DOHH2 (cell line): ENCODE data around the gene PAN3.

Experiments used
- H3F3A ChIP-seq: fragments of 200-600 bp; sonication (generic), shearing (Covaris generic); 2 replicates; pipeline ENCODE4 v1.6.0; 2016; ENCODE audit warnings: antibody characterized with exemption, mild to moderate bottlenecking; ENCODE audit not compliant: control insufficient read depth, insufficient read depth
- H3K27ac ChIP-seq: fragments of 200-600 bp; sonication (generic); 2 replicates; pipeline ENCODE4 v1.5.1; 2014; ENCODE audit warnings: low read depth, mild to moderate bottlenecking, low read length, moderate library complexity
- H3K27me3 ChIP-seq: fragments of 200-600 bp; sonication (generic); 2 replicates; pipeline ENCODE4 v1.6.1; 2014; ENCODE audit warnings: mild to moderate bottlenecking, low read length, mixed read lengths; ENCODE audit not compliant: control insufficient read depth
- H3K36me3 ChIP-seq: fragments of 200-600 bp; sonication (generic); 2 replicates; pipeline ENCODE4 v1.6.1; 2014; ENCODE audit warnings: mild to moderate bottlenecking, low read length, moderate library complexity, mixed read lengths; ENCODE audit not compliant: control insufficient read depth
- H3K4me1 ChIP-seq: fragments of 200-600 bp; sonication (generic); 2 replicates; pipeline ENCODE4 v1.6.1; 2014; ENCODE audit warnings: mild to moderate bottlenecking, low read length, mixed read lengths; ENCODE audit not compliant: control insufficient read depth
- H3K4me2 ChIP-seq: fragments of 200-600 bp; sonication (generic); 2 replicates; pipeline ENCODE4 v1.6.0; 2014; ENCODE audit warnings: mild to moderate bottlenecking, low read length, moderate library complexity
- H3K4me3 ChIP-seq: fragments of 200-600 bp; sonication (generic); 2 replicates; pipeline ENCODE4 v1.5.1; 2014; ENCODE audit warnings: mild to moderate bottlenecking, low read length, mixed read lengths
- H3K79me2 ChIP-seq: fragments of 200-600 bp; sonication (generic); 2 replicates; pipeline ENCODE4 v1.6.1; 2014; ENCODE audit warnings: mild to moderate bottlenecking, low read length, mixed read lengths; ENCODE audit not compliant: control insufficient read depth
- H3K9me2 ChIP-seq: fragments of 200-600 bp; sonication (generic); replicated peaks from 2 replicates; pipeline ENCODE4 v1.6.1; 2014; ENCODE audit warnings: mild to moderate bottlenecking, low read length, mixed read lengths; ENCODE audit not compliant: control insufficient read depth
- H3K9me3 ChIP-seq: fragments of 200-600 bp; sonication (generic); 2 replicates; pipeline ENCODE4 v1.6.1; 2014; ENCODE audit warnings: antibody characterized with exemption, low read length, mixed read lengths; ENCODE audit not compliant: control insufficient read depth, insufficient read depth
- H4K20me1 ChIP-seq: fragments of 200-600 bp; sonication (generic); 2 replicates; pipeline ENCODE4 v1.6.0; 2014; ENCODE audit warnings: low read depth, mild to moderate bottlenecking, antibody characterized with exemption, low read length, moderate library complexity; ENCODE audit not compliant: control insufficient read depth, insufficient read depth
- CTCF ChIP-seq: fragments of 200-600 bp; sonication (generic); IDR thresholded peaks from one replicate; pipeline ENCODE4 v1.5.1; 2014; ENCODE audit warnings: antibody characterized with exemption, mild to moderate bottlenecking, low read depth, low read length; ENCODE audit not compliant: poor library complexity, severe bottlenecking
- EZH2phosphoT487 ChIP-seq: fragments of 200-600 bp; sonication (generic); IDR thresholded peaks from 2 replicates; pipeline ENCODE4 v1.6.1; 2017; ENCODE audit warnings: borderline replicate concordance, mild to moderate bottlenecking, antibody characterized with exemption, low read length, moderate library complexity, mixed read lengths

The PAN3 gene

GRCh38 chr13:28273919-28274318, 135.6 kb downstream of the PAN3 start:
- Histone ChIP-seq H3K27ac (no peak overlapping the region), H3K9me2 (no peaks in the 10 kb centered on the region), H3F3A (peaks cover 4% of the 10 kb centered on the region; the same call in 1 of the 2 replicates), H3K4me1 (peaks cover 52% of the 10 kb centered on the region), H3K4me3 (no peak overlapping the region), H3K27me3 (no peaks in the 10 kb centered on the region), H3K79me2 (peaks cover 8% of the 10 kb centered on the region; the same call in 1 of the 2 replicates), H4K20me1 (no peaks in the 10 kb centered on the region), H3K4me2 (0 out of 2 replicates have a peak overlapping the region, but pooled peaks have one; percentile 4), H3K36me3 (peaks cover 47% of the 10 kb centered on the region), H3K9me3 (no peaks in the 10 kb centered on the region)
- TF ChIP-seq CTCF (peak; percentile 53), EZH2phosphoT487 (no peak)

DNA sequence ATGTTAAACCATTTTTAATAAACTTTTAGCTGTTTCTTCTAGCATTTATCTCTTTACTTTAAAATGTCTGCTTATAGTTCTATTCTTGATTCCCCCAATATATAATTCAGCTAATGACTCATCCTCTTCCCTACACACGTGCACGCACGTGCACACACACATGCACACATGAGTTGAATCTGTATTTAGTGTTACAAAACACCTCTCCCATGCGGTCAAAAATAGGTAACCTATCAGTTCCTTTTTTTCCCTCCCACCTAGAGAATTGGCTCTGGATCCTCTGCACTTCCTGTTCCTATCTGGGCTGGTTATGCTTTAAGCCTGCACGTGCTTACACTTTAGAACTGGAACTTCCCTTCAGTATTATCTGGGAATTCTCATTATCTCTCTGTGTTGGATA, 144.1 kb downstream of the PAN3 start:
- Histone ChIP-seq H3K36me3 (peaks cover 64% of the 10 kb centered on the region), H3K4me1 (peaks cover 25% of the 10 kb centered on the region), H4K20me1 (no peaks in the 10 kb centered on the region), H3K4me2 (no peak overlapping the region), H3K27ac (no peak overlapping the region), H3K4me3 (no peak overlapping the region), H3K9me3 (no peaks in the 10 kb centered on the region), H3K27me3 (no peaks in the 10 kb centered on the region), H3F3A (no peaks in the 10 kb centered on the region), H3K9me2 (no peaks in the 10 kb centered on the region), H3K79me2 (no peaks in the 10 kb centered on the region)
- TF ChIP-seq EZH2phosphoT487 (no peak), CTCF (no peak)

- no peak overlapping the region for H3K27ac ChIP-seq
- no peak for TF ChIP-seq EZH2phosphoT487
- TF ChIP-seq CTCF, result no peak
- H3K4me2 ChIP-seq, result no peak overlapping the region
- H3K9me3 ChIP-seq, result no peaks in the 10 kb centered on the region
- no peaks in the 10 kb centered on the region for H3K9me2 ChIP-seq
- H3K4me3 ChIP-seq, result no peak overlapping the region
- no peaks in the 10 kb centered on the region for H4K20me1 ChIP-seq
- H3K4me1 ChIP-seq, result peaks cover 25% of the 10 kb centered on the region
- H3K79me2 ChIP-seq, result no peaks in the 10 kb centered on the region
- H3F3A ChIP-seq, result no peaks in the 10 kb centered on the region
- no peaks in the 10 kb centered on the region for H3K27me3 ChIP-seq
- peaks cover 67% of the 10 kb centered on the region for H3K36me3 ChIP-seq
These were observed 145.3 kb downstream of the PAN3 start for GRCh38 chr13:28283600-28283999.
